Gastroesophageal sphincter (tissue), 4 donors: Measurements from ENCODE around the gene CLASP1. TPM values are rescaled to one million over a fixed set of nuclear protein-coding genes. Genes with fewer than 3 reads are reported as not detected.

Experiments
- ATAC-seq: fragments of 150-250 bp; one replicate; pipeline ENCODE4 v1.9.1; 2016; ENCODE audit warnings: mild to moderate bottlenecking, moderate library complexity
- H3K27ac ChIP-seq, 4 donors: fragments of 200-600 bp; sonication (generic) in 3 of 4; 1 replicate in 3 of 4; 2 replicates in 1 of 4; pipeline ENCODE4 v1.5.1; 2016 to 2019
- H3K27me3 ChIP-seq: fragments of 200-600 bp; sonication (generic); one replicate; pipeline ENCODE4 v1.5.1; 2019
- H3K36me3 ChIP-seq, 2 donors: fragments of 200-600 bp; sonication (generic); one replicate each; pipeline ENCODE4 v1.5.1; 2019; ENCODE audit warnings: control low read depth in 1 of 2
- H3K4me1 ChIP-seq, 3 donors: fragments of 200-600 bp; sonication (generic); 1 replicate in 2 of 3; 2 replicates in 1 of 3; pipeline ENCODE4 v1.5.1; 2016 to 2019; ENCODE audit warnings: control low read depth in 2 of 3
- H3K4me3 ChIP-seq, 2 donors: fragments of 200-600 bp; sonication (generic); one replicate each; pipeline ENCODE4 v1.5.1; 2019; ENCODE audit warnings: mild to moderate bottlenecking in 1 of 2, moderate library complexity in 1 of 2
- H3K9me3 ChIP-seq, 3 donors: fragments of 200-600 bp; sonication (generic); one replicate each; pipeline ENCODE4 v1.5.1; 2017 to 2019; ENCODE audit warnings: control low read depth in 2 of 3
- CTCF ChIP-seq, 4 experiments: fragments of 200-600 bp in 2 of 4; fragments of 450-650 bp in 2 of 4; sonication (generic) in 1 of 4; IDR thresholded peaks; one replicate each; pipeline ENCODE4 v1.5.1; 2017 to 2019; ENCODE audit warnings: antibody characterized with exemption in 4 of 4, mild to moderate bottlenecking in 2 of 4, moderate library complexity in 2 of 4
- EP300 ChIP-seq: sonication (generic); formaldehyde crosslinking; IDR thresholded peaks from one replicate; pipeline ENCODE4 v1.6.1; 2017; ENCODE audit warnings: antibody characterized with exemption, mild to moderate bottlenecking
- POLR2A ChIP-seq, 2 donors: fragments of 450-650 bp; IDR thresholded peaks; one replicate each; pipeline ENCODE4 v1.6.1; 2017; ENCODE audit warnings: antibody characterized with exemption in 2 of 2, mild to moderate bottlenecking in 2 of 2, moderate library complexity in 1 of 2
- POLR2AphosphoS5 ChIP-seq: sonication (generic); formaldehyde crosslinking; IDR thresholded peaks from one replicate; pipeline ENCODE4 v1.6.1; 2017; ENCODE audit warnings: antibody characterized with exemption
- WGBS, 2 donors: methylation state at CpG; one replicate each; pipeline ENCODE4 v1.1.5; 2018; ENCODE audit warnings: low coverage in 1 of 2; 5-methylcytosine and 5-hydroxymethylcytosine counted together
- total RNA-seq, 4 donors: library from RNA; depleted of rRNA; stranded (reverse); fragments of >200 nt; gene quantifications; one replicate each; pipeline ENCODE4 v1.1.0, GENCODE V29; 2016

CLASP1 gene
- total RNA-seq, 4 donors from 2014 or later = 72.0 to 108 (median 84.7) TPM

GRCh38 chr2:121405233-121405632 is 244.0 kb downstream of the CLASP1 start:
- H3K4me1 ChIP-seq = no peaks in the 10 kb centered on the region
- peaks cover 0 to 94% of the 10 kb centered on the region in 2 donors for H3K36me3 ChIP-seq
- H3K27ac ChIP-seq = no peak overlapping the region
- no peak for TF ChIP-seq EP300
- no peak for TF ChIP-seq POLR2AphosphoS5
- TF ChIP-seq POLR2A (IDR thresholded peaks at IDR 0.05) = no peak
- no peak for TF ChIP-seq CTCF (IDR thresholded peaks at IDR 0.05)
- H3K27me3 ChIP-seq = no peaks in the 10 kb centered on the region
- ATAC-seq = no peak
- no peak overlapping the region for H3K4me3 ChIP-seq
- H3K9me3 ChIP-seq = no peaks in the 10 kb centered on the region
- 90 to 94% methylated on average over 4 to 6 of the region's 6 CpGs for WGBS, 2 donors

- no peaks in the 10 kb centered on the region for H3K9me3 ChIP-seq
- H3K4me1 ChIP-seq = no peaks in the 10 kb centered on the region
- H3K36me3 ChIP-seq = peaks cover 0 to 94% of the 10 kb centered on the region in 2 donors
- no peak overlapping the region for H3K27ac ChIP-seq
- H3K4me3 ChIP-seq = no peak overlapping the region
- WGBS, 2 donors = 84 to 100% methylated on average over 1 to 5 of the region's 5 CpGs
- H3K27me3 ChIP-seq = no peaks in the 10 kb centered on the region
- TF ChIP-seq POLR2A (IDR thresholded peaks at IDR 0.05) (no peak), CTCF (IDR thresholded peaks at IDR 0.05) (no peak), POLR2AphosphoS5 (no peak)
- ATAC-seq = no peak
These were observed 249.1 kb downstream of the CLASP1 start for GRCh38 chr2:121400201-121400600.

GRCh38 chr2:121398853-121399252 is 250.4 kb downstream of the CLASP1 start:
- Histone ChIP-seq H3K4me1 (no peaks in the 10 kb centered on the region), H3K4me3 (no peak overlapping the region), H3K9me3 (no peaks in the 10 kb centered on the region), H3K27me3 (no peaks in the 10 kb centered on the region), H3K36me3 (peaks cover 0 to 94% of the 10 kb centered on the region in 2 donors), H3K27ac (no peak overlapping the region)
- TF ChIP-seq CTCF (IDR thresholded peaks at IDR 0.05) (no peak), POLR2A (IDR thresholded peaks at IDR 0.05) (no peak), EP300 (no peak), POLR2AphosphoS5 (no peak)
- 58 to 78% methylated on average over 2 to 3 of the region's 3 CpGs for WGBS, 2 donors
- no peak for ATAC-seq

- Histone ChIP-seq H3K9me3 (no peaks in the 10 kb centered on the region), H3K36me3 (peaks cover 0 to 74% of the 10 kb centered on the region in 2 donors), H3K4me1 (no peaks in the 10 kb centered on the region), H3K4me3 (no peak overlapping the region), H3K27me3 (no peaks in the 10 kb centered on the region), H3K27ac (no peak overlapping the region)
- ATAC-seq = no peak
- TF ChIP-seq EP300 = no peak
- no peak for TF ChIP-seq CTCF (IDR thresholded peaks at IDR 0.05)
- TF ChIP-seq POLR2AphosphoS5 = no peak
- no peak for TF ChIP-seq POLR2A (IDR thresholded peaks at IDR 0.05)
- WGBS, 2 donors = 74 to 97% methylated on average over 5 of the region's 5 CpGs
These were observed 259.1 kb downstream of the CLASP1 start for GRCh38 chr2:121390082-121390692.

GRCh38 chr2:121388371-121388770 is 260.9 kb downstream of the CLASP1 start:
- ATAC-seq = no peak

More at GRCh38 chr2:121388371-121388770, 260.9 kb downstream of the CLASP1 start:
- Histone ChIP-seq H3K36me3 (peaks cover 0 to 74% of the 10 kb centered on the region in 2 donors), H3K27ac (no peak overlapping the region), H3K27me3 (no peaks in the 10 kb centered on the region), H3K4me1 (no peaks in the 10 kb centered on the region), H3K4me3 (no peak overlapping the region), H3K9me3 (no peaks in the 10 kb centered on the region)
- WGBS, 2 donors = 84 to 92% methylated on average over 5 of the region's 5 CpGs
- no peak for TF ChIP-seq EP300
- TF ChIP-seq POLR2AphosphoS5 = no peak
- TF ChIP-seq POLR2A (IDR thresholded peaks at IDR 0.05) = no peak
- TF ChIP-seq CTCF (IDR thresholded peaks at IDR 0.05) = no peak
